GM19455 (cell line): ENCODE results near the gene PHETA2.
"Not testable (repeated sequence)": the region's sequence is repeated elsewhere in the genome, so short reads cannot be mapped to it uniquely, and the experiment has no call there.

ENCODE experiments used
- ATAC-seq: cut with Tn5 transposase; IDR thresholded peaks from one replicate; pipeline ENCODE4 v1.9.1; 2021; ENCODE audit not compliant: unreplicated experiment

PHETA2 gene

DNA sequence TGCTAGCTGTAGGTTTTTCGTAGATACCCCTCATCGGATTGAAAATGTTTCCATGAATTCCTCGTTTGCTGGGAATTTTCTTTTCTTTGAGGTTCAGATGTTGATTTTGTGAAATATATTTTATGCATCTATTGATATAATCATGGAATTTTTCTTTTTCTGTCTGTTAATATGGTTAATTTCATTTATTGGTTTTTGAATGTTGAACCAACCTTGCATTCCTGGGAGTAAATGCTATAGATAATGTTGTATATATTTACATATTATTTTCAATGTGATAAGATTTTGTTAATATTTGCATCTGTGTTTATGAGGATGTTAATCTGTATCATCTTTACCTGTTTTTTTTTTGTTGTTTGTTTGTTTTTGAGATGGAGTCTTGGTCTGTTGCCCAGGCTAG, 27.2 kb downstream of the PHETA2 start:
- ATAC-seq = no peak

- ATAC-seq = not testable (repeated sequence)
Observed at GRCh38 chr22:42104332-42104860, 30.3 kb downstream of the PHETA2 start.

GRCh38 chr22:42108848-42109247, 34.8 kb downstream of the PHETA2 start:
- ATAC-seq = no peak

GRCh38 chr22:42111798-42112197, 37.8 kb downstream of the PHETA2 start:
- no peak for ATAC-seq

GRCh38 chr22:42112793-42113192, 38.7 kb downstream of the PHETA2 start:
- not testable (repeated sequence) for ATAC-seq

DNA sequence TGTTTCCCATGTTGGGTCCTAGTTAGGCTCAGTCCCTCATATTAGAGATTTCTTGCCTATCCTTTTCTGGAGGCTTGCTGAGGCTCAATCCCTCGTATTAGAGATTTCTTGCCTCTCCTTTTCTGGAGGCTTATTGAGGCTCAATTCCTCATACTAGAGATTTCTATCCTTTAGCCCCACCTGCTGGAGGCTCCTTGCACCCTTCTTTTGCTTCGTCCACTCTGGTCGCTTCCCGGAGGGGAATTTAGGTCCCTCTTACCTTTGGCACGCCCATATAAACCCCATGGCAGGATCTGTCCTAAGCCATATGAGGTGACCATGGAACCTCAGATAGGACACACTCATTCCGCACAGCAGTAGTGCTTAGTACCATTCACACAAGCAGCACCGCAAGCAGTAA, 40.7 kb downstream of the PHETA2 start:
- ATAC-seq = no peak

GRCh38 chr22:42115420-42115830, 41.4 kb downstream of the PHETA2 start:
- ATAC-seq = not testable (repeated sequence)

- ATAC-seq = no peak
Observed at GRCh38 chr22:42116848-42117424, 42.9 kb downstream of the PHETA2 start.

- ATAC-seq = not testable (repeated sequence)
Observed at GRCh38 chr22:42120231-42121021, 46.4 kb downstream of the PHETA2 start.

DNA sequence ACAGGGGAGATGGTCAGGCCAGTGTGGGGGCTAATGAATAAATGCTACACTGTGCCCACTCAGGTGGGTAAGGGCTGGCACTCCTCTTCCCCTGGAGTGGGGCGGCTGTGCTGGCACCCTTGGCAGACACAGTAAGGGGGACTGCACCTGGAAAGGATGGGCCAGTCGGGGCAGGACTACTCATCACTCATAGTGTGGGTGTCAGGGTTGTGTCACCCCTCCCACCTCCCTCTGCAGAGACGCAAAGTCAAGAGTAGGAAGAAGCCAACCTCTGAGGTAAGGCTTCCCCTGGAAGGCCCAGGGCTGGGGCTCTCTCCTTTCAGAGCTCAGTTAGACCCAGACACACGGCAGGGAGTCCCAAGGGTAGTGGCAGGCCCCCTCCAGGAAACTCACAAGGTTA, 49.5 kb downstream of the PHETA2 start:
- ATAC-seq = not testable (repeated sequence)

GRCh38 chr22:42127606-42128005, 53.6 kb downstream of the PHETA2 start:
- no peak for ATAC-seq

DNA sequence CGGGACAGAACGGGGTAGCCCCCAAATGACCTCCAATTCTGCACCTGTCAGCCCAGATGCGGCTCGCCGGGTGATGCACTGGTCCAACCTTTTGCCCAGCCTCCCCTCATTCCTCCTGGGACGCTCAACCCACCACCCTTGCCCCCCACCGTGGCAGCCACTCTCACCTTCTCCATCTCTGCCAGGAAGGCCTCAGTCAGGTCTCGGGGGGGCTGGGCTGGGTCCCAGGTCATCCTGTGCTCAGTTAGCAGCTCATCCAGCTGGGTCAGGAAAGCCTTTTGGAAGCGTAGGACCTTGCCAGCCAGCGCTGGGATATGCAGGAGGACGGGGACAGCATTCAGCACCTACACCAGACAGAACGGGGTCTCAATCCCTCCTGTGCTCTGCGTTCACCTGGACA, 54.0 kb downstream of the PHETA2 start:
- not testable (repeated sequence) for ATAC-seq
